ENCODE results near the gene CD28.

GRCh38 chr2:203681978-203682377 lies 24.5 kb upstream of the CD28 start:
- TF ChIP-seq CTCF (IDR thresholded peaks at IDR 0.05) (no peak), POLR2A (IDR thresholded peaks at IDR 0.05) (no peak)

Measured in vagina (tissue), 2 donors.